ENCODE results near the gene SLC35B3.
"Not testable (repeated sequence)": the region's sequence is repeated elsewhere in the genome, so short reads cannot be mapped to it uniquely, and the experiment has no call there.

The SLC35B3 gene

DNA sequence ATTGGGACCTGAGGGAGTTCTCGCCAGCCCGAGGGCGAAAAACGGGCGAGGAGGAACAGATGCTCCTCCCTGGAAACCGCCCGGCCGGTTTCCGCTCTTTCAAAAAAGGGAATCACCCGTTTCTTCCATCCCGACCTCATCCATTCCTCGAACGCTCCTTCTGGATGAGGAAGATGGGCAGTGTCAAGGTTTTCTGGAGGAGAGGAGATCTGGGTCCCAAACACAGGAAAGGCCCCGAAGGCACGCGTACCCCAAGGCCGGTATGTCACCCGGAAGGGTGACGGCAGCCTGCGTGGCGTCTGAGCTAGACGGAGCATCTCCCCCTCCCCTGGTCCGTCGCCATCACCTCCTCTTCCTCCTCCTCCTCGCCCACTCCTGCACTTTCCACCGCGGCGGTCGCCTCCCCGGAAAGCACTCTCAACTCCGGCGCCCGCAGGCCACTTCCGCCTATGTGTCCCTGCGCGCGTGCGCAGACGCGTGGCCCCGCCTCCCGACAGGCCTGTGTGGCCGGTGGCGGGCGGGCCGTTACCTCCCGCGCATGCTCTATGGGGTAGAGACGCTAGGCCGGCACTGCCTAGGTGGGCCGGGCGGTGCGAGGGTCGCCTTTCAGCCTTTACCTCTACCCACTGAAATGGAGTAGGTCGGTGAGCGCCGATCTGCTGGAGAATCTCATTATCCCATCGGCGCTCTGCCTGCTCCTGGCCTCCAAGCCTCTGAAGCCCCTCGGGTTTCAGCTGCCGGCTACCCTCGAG is at the start of gene SLC35B3:
Gene SLC35B3 (minus strand): TSS at position 453 of the 752 bp plus-strand sequence.
- peak; percentile 98 for DNase-seq (ENCODE audit: low read depth)

DNA sequence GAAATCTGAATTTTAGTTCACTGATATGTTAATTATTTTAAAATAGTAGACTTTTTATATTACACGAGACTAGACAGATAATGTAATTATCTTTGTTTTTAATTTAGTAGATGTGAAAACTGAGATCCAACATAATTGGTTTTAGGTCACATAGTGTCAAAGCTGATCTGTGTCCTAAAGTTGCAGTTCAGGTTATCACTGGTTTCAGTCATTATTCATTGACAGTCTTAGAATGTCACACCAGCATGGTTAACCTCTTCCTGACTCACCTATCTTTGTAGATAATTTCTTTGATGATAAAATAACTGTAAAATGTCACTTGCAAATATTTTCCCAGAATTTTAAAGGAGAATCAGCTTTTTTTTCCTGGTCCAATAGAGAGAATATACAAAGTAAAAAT is 48.3 kb upstream of the SLC35B3 start:
- no peak for DNase-seq (ENCODE audit: low read depth)

DNA sequence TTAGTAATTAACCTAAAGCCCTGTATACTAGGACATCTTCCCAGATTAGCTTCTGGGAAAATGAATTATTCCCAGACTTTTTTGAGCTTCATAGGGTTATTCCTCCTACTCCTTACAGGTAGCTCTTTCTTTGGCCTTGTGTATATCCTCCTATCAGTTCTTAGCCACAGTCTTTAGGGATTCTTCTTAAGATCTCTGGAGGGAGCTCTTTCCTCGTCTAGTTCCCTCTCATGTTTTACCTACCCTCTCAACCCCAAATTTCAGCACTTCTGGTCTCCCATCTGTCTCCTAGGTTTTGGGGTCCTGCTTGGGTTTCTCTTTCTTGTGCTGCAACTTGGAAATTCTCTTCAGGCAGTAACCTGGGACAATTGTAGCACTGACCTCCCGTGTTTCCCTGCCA is 46.4 kb upstream of the SLC35B3 start:
- DNase-seq (ENCODE audit: low read depth), result no peak

DNA sequence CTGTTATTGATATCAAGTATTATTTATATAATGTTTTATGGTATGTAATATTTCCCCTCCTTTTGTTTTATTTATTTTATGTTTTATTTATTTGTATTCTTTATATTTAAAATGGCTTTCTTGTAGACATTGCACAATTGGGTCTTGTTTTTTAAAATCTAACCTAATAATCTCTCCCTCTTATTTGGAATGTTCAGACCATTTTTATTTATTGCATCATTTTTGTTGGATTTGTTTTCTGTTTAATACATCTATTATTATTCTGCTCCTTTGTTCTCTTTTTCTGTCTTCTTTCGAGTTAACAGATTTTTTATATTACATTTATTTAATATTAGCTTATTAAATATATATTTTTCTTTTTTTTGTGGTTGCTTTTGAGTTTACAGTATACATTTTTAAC is 43.1 kb upstream of the SLC35B3 start:
- DNase-seq (ENCODE audit: low read depth), result no peak

DNA sequence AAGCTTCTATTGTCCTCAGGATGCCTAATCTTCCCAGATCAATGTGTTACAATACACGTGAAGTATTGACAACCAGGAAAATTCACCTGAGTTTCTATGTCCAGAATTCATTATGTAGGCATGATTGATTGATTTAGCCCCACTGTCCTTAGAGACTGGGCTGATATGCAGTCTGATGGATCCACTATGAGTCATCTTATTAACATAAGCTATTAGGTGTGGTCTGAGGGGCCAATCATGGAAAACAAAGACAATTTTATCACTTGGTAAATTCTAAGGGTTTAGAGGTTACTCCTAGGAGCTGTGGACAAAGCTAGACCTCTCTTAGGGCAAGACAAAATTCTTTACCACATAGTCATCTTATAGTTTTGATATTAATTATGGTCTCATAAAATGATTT is 41.3 kb upstream of the SLC35B3 start:
- DNase-seq (ENCODE audit: low read depth), result no peak

DNA sequence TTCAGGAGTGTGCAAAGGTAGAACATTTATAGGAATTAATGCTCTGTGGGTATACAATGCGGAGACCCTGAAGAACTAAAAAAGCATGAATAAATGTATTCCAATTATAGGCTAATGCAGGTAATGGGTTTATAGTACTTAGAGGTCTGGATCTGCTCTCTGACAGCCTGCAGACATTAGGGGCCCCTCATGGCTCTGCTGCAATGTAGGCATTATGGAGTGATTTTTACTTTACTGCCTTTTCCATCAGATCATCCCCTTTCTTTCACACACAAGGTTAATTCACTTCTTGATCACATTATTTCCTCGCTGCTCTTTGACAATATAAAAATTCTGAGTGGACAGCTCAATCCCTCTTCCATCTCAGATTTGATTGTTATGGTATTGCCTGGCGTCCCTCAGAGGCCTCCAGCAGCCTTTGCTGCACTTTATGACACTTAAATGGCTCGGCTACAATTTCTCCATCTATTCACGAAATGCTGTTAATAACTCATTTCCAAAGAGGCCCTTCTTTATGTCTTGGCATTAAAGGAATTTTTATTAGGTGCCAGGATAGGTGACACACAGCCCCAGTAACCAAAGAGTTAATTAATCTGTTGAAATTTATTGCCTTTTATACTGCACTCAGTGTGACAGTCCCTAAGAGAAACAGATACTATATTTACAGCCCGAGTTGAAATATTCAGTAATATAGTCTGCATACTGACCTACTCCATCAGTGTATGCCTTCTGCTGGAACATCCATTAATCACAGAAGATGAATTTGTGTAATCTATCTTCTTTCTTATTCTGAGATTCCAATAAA is 33.4 kb upstream of the SLC35B3 start:
- DNase-seq (ENCODE audit: low read depth), result no peak

DNA sequence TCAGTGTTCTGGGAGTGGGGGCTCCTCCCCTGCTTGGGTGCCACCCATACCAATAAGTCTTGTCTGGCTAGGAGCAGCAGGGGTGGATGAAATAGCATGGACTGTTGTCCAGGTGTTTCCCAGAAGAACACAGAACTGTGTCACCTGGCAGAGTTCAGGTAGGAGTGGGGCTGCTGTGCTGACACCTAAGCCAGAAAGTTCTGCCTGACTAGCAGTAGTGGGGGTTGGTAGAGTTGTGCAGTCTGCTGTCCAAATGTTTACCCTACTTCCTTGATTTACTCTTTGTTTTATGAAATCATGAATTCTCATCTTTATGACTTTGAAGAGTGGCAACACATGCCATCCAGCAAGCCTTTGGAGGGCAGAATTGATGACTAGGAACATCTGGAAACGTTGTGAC is 27.3 kb upstream of the SLC35B3 start:
- DNase-seq (ENCODE audit: low read depth), result no peak

DNA sequence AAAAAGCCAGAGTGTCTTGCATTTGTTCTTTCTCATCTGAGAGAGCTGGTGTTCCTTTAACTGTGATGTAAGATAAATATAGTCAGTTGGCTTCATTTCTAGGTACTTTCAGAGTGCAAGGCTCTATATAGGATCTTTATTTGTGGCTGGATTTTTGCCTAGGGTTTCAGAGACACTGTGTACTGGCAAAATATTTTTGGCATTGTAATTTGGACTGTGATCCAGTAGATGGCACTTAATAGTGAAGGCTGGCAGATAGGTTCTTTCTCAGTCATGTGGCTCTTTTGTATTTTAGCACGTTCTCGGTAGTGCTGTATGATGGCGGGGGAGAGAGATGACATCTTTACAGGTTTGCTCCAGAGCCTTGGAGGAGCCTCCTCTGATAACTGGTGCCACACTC is 26.8 kb upstream of the SLC35B3 start:
- DNase-seq (ENCODE audit: low read depth), result no peak

DNA sequence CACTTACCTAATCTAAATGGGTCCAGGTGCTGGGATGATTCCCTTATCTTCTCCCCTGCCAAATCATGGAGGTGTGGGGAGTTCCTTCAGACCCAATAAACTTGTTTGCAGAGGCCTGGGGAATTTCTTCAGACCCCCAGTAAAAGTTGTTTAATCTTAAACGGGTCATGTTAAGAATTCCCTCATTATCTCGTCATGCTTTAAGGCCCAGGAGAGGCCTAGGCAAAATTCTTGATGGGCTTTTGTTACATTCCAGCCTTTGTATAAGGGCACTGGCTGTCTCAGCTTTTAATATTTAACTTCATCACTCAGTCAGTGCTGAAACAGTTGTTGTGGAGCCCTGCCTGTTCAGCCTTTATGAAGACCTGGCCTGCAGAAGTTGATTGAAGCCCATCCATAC is 11.0 kb upstream of the SLC35B3 start:
- DNase-seq (ENCODE audit: low read depth), result no peak

DNA sequence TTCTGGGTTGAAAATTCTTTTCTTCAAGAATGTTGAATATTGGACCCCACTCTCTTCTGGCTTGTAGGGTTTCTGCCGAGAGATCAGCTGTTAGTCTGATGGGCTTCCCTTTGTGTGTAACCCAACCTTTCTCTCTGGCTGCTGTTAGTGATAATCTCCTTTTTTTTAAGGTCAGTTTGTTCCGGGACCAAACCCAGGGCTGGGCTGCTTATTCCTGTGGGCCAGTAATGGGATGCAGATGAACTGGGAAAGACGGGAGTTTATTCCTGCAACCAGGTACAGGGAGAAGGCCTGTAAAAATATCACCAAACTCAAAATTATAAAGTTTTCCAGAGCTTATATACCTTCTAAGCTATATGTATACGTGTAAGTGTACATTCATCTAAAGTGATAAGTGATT is 10.6 kb upstream of the SLC35B3 start:
- DNase-seq (ENCODE audit: low read depth), result not testable (repeated sequence)

DNA sequence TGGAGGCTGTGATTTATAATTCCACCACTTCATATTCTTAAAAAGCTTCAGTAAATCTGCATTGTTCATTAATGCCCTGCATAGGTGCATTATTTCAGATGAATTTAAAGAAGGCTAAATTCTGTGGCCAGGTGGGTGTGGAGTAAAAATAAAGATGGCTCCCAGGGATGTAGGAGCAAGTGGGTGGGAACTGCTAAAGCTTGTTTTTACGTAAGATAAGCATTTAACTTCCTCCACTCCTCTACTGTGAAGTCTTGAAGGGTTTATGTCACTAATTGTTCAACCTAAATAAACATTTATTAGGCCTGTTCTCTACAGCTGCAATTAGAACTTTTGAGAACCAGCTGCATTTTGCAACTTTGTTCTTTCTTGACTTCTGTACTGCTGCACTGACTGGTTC is 6.8 kb upstream of the SLC35B3 start:
- DNase-seq (ENCODE audit: low read depth), result no peak

DNA sequence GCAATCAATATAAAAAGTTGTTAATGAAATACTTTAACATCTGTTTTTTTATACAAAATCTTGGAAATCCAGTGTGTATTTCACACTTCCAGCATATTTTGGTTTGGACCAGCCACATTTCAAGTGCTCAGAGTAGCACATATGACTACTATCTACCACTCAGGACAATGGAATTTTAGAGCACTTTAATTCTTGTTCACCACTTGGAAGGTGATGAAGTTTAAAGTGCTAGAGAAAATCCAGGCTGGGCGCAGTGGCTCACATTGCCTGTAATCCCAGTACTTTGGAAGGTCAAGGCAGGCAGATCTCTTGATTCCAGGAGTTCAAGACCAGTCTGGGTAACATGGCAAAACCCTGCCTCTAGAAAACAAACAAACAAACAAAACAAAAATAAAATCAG is 6.1 kb upstream of the SLC35B3 start:
- no peak for DNase-seq (ENCODE audit: low read depth)

DNA sequence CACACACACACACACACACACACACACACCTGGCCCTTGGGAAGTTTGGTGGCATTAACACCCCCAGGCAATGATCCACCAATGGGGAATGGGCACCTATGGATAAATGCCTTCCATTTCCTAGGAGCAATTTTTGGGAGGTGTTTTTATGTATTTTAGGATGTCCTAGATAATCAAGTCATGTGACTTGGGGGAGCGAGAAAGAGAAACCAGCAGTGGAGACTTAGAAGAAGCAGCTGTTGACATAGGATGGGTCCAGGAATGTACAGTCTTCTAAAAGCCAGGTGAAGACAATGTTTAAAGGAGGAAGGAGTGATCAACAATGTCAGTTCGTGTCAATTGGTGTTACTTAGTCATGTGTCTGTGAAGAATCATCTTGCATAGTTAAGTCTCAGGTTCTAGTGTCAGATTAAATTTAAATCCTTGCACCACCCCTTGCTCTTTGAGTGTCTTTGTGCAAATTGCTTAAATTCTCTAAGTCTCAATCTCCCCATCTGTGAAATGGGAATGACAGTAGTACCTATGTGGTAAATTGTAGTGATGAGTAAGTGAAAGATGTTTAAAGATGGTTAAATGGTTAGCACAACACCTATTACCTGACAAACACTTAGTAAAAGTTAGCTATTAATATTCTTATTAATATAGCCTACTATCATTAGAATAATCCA is 4.4 kb upstream of the SLC35B3 start:
- DNase-seq (ENCODE audit: low read depth), result no peak

DNA sequence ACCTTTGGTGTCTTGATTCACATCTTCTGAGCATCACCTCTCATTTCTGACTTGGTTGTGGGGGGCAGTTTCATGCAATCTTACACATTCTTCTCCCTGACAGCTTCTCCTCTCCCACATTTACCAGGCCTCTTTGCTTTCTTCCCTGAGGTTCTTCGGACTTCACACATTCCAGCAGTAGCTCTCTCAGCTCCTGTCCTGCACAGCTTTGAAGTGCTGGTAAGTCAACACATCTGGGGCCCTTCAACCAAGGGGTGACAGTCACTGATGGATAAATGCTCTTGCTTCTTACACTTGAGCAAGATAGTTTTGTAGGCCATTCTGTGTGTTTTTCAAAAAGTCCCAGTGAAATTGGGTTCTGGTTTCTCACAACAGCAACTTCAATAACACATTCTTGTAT is 2.5 kb upstream of the SLC35B3 start:
- no peak for DNase-seq (ENCODE audit: low read depth)

DNA sequence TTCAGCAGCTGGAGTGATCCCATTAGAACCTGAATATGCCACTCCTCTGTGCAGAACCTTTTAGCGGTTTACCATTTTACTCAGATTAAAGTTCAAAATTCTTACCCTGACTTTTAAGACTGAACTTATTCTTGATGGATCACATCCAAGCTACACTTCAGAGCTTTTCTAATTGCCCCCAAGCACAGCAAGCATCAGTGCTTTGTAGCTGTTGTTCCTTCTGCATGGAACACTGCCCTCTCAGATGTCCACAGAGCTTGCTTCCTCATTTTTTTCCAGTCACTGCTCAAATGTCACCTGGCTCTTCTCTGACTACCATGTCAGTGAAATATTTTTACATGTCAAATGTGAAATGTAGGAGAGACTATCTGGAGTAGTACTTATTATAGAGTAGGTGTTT is 1.6 kb upstream of the SLC35B3 start:
- DNase-seq (ENCODE audit: low read depth), result no peak

DNA sequence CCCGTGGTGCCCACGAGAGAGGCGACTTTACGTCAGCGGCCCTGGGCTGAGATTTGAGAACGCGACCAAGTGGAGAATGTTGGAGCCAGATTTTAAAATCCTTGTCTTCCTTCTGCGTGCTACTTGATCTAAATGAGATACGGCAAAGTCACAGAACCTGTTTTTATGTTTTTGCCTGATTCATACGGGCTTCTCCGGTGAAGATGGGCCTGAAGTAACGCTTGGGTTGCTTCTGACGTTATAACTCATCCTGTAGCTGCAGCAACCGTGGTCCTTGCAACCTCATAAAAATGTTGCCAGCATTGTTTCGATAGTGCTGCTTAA is 462 bp upstream of the SLC35B3 start:
- no peak for DNase-seq (ENCODE audit: low read depth)

DNA sequence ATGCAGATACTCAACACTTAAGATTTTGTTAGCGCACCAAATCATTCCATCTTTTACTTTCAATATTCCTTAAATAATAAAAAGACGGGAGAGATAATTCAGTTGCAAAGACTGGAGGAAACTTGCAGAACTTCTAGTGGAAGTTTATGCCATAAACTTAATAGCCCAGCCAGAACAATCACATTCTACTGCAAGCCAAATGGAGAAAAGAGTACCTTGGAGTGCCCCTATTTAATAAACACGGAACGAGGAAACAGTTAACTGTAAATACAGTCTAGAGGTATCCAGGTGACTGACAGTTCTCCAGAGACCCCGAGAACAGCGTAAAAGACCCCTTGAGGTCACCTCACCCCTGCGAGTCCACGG is 635 bp downstream of the SLC35B3 start:
- no peak for DNase-seq (ENCODE audit: low read depth)

DNA sequence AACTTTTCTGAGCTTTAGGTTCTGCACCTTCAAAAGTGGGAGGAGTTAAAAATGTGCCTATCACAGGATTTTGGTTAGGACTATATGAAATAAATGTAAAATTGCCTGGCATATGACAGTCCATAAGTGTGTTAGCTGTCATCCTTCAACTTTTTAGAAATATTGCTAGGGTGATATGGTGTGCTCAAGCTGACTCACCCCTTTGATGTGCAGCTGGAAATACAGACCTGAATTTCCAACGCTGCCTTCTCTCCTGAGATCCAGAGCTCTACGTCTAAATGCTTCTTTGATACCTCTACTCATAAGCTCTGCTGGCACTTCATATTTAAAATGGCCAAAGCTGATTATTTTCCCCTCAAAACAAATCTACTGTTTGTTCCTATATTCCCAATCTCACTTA is 2.7 kb downstream of the SLC35B3 start:
- no peak for DNase-seq (ENCODE audit: low read depth)

DNA sequence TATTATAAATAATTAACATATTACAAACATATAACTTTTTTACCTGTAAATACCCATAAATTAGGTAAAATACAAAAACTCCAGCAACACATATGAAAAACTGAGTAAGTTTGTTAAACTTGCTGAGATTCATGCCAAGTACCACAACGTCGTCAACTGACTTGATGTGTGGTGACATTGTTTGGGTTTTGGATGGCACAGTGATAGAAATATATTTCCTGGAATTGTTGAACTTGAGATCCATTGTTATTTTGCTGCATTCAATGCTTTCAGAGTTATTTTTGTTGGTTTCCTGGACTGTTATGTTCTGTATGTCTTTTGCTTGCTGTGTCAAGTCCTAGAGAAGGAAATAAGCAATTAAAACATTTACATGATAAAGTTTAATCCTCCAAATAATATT is 5.5 kb downstream of the SLC35B3 start:
- DNase-seq (ENCODE audit: low read depth), result no peak

DNA sequence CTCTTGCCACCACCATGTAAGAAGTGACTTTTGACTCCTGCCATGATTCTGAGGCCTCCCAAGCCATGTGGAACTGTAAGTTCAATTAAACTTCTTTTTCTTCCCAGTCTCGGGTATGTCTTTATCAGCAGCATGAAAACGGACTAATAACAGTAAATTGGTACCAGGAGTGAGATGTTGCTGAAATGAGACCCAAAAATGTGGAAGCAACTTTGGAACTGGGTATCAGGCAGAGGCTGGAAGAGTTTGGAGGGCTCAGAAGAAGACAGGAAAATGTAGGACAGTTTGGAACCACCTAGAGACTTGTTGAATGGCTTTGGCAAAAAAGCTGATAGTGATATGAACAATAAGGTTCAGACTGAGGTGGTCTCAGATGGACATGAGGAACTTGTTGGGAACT is 8.8 kb downstream of the SLC35B3 start:
- not testable (repeated sequence) for DNase-seq (ENCODE audit: low read depth)

DNA sequence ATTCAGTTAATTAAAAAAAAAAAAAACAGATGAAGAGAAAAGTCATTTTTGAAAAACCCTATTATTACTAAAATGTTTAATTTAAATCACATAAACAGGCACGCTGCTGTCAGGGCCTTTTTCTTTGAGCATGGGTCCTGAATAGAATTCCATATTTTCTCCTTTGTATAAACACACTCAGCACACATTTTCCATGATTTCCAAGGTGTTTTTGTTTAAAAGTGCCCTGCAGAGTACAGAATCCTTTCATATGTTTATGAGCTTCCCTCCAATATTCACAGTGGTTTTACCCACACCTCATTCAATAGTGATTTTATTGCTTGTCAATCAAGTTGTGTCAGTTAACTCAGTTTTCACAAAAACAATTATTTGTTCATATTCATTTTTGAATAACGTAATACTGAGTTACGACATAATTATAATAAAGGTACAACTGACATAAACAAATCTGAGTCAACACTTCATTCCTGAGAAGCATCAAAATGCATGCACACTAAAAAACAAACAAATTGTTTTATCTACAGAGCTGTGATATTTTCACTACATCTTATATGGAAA is 15.2 kb downstream of the SLC35B3 start:
- no peak for DNase-seq (ENCODE audit: low read depth)

DNA sequence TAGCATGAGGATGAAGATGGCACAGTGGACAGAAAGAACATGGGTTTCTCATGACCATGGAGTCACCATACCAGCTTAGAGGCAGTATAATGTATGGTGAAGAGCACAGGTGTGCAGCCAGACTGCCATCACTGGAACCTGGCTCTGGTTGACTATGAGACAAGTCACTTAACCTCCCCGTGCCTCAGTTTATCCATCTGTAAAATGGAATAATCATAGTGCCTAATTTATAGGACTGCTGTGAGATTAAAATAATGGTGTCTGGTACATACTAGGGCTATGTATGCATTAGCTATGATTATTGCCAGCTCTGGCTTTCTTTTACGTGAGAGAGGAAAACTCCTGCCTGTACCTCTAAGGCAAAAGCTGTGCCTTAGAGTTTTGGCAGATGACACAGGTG is 19.4 kb downstream of the SLC35B3 start:
- no peak for DNase-seq (ENCODE audit: low read depth)

DNA sequence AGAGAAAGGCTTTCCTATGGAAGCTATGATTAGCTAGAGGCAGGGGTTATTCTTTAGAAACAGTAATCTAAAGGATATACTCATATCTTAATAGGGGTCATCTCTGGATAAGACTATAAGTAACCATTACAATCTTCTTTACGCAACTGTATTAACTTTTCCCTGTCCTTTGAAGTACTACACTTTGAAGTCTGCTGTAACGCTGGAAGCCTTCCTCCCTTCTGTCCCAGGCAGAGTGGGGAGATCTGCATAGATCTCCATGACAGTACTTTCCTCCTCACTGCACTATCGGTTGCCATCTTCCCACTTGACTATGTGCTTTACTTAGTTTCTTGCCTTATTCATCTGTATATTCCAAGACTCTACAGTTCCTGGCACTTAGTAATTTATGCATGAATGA is 20.1 kb downstream of the SLC35B3 start:
- DNase-seq (ENCODE audit: low read depth), result no peak
